PC-3 (cell line): ENCODE results near the gene CHD6.

Source experiments
- EZH2 ChIP-seq: fragments of 300-600 bp; sonication (generic); IDR thresholded peaks from one replicate; pipeline ENCODE4 v1.6.1; 2017; ENCODE audit warnings: antibody characterized with exemption, mild to moderate bottlenecking, low read length; ENCODE audit not compliant: unreplicated experiment
- TF ChIP-seq, protein P1 (sequence below): fragments of 300-600 bp; sonication (generic); conservative IDR thresholded peaks from 2 replicates; pipeline ENCODE4 v1.5.1; 2017; ENCODE audit warnings: antibody characterized with exemption, low read depth, mild to moderate bottlenecking, low read length

DNA sequence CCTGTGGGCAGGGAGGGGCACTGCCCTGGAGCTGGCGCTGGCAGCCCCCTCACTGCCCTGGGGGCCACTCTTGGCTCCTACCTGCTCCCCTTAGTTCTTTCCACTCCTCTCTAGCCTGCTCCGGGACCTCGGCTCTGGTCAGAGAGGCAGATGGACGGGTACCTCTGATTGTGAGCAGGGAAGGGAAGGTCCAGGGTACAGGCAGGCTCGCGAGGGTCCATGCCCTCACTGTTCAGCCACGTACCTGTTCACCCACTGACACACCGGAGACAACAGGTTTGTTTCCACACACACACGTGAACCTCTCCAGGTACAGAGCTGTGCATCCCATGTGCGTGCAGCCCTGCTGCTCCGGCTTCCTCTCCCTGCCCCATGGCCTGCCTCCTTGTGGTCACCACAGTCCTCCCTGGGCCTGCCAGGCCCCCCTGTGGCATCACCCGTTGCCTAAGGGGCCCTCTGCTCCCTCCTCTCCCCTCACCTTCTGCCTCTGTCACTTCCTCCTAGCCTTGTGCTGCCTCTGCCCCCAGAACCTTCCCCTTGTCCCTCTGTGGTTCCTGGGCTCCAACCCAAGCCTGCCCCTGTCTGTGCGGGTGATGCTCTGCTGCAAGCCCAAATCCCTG is 253.8 kb downstream of the CHD6 start:
- TF ChIP-seq, protein P1, sequence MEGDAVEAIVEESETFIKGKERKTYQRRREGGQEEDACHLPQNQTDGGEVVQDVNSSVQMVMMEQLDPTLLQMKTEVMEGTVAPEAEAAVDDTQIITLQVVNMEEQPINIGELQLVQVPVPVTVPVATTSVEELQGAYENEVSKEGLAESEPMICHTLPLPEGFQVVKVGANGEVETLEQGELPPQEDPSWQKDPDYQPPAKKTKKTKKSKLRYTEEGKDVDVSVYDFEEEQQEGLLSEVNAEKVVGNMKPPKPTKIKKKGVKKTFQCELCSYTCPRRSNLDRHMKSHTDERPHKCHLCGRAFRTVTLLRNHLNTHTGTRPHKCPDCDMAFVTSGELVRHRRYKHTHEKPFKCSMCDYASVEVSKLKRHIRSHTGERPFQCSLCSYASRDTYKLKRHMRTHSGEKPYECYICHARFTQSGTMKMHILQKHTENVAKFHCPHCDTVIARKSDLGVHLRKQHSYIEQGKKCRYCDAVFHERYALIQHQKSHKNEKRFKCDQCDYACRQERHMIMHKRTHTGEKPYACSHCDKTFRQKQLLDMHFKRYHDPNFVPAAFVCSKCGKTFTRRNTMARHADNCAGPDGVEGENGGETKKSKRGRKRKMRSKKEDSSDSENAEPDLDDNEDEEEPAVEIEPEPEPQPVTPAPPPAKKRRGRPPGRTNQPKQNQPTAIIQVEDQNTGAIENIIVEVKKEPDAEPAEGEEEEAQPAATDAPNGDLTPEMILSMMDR: no peak
- no peak for TF ChIP-seq EZH2
